SU-DHL-6 (cell line): ENCODE results near the gene IPPK.

ENCODE experiments used
- H2AFZ ChIP-seq: fragments of 200-600 bp; sonication (generic); 2 replicates; pipeline ENCODE4 v1.6.1; 2014; ENCODE audit warnings: low read depth, mild to moderate bottlenecking, moderate library complexity, mixed read lengths, antibody characterized with exemption, low read length; ENCODE audit not compliant: severe bottlenecking
- H3F3A ChIP-seq: fragments of 200-600 bp; shearing (Covaris generic); 2 replicates; pipeline ENCODE4 v1.6.0; 2016; ENCODE audit warnings: antibody characterized with exemption, mild to moderate bottlenecking; ENCODE audit not compliant: insufficient read depth
- H3K27ac ChIP-seq: fragments of 200-600 bp; sonication (generic); 2 replicates; pipeline ENCODE4 v1.5.1; 2016; ENCODE audit warnings: low read depth, mild to moderate bottlenecking, low read length, moderate library complexity, mixed read lengths
- H3K27me3 ChIP-seq: fragments of 200-600 bp; sonication (generic), shearing (Covaris generic); 2 replicates; pipeline ENCODE4 v1.6.0; 2014; ENCODE audit warnings: mild to moderate bottlenecking, low read length
- H3K36me3 ChIP-seq: fragments of 200-600 bp; sonication (generic); 2 replicates; pipeline ENCODE4 v1.6.1; 2014; ENCODE audit warnings: mild to moderate bottlenecking, low read length, mixed read lengths
- H3K4me2 ChIP-seq: fragments of 300-600, 200-600 bp; shearing (Covaris generic), sonication (generic); 2 replicates; pipeline ENCODE4 v1.6.0; 2014; ENCODE audit warnings: low read length, low read depth, mild to moderate bottlenecking; ENCODE audit not compliant: poor library complexity, severe bottlenecking
- H3K4me3 ChIP-seq: fragments of 200-600 bp; sonication (generic); 2 replicates; pipeline ENCODE4 v1.5.1; 2014; ENCODE audit warnings: antibody characterized with exemption, low read length, mild to moderate bottlenecking, mixed read lengths; ENCODE audit not compliant: insufficient read depth, poor library complexity, severe bottlenecking
- H3K79me2 ChIP-seq: fragments of 200-600 bp; sonication (generic); 2 replicates; pipeline ENCODE4 v1.6.1; 2014; ENCODE audit warnings: mild to moderate bottlenecking, low read length, moderate library complexity; ENCODE audit not compliant: insufficient read depth
- H3K9ac ChIP-seq: fragments of 200-600 bp; sonication (generic); 2 replicates; pipeline ENCODE4 v1.7.0; 2014; ENCODE audit warnings: mild to moderate bottlenecking, low read length
- H3K9me2 ChIP-seq: fragments of 200-600 bp; sonication (generic); replicated peaks from 2 replicates; pipeline ENCODE4 v1.6.1; 2014; ENCODE audit warnings: low read length; ENCODE audit not compliant: insufficient read depth
- H3K9me3 ChIP-seq: fragments of 200-600 bp; sonication (generic); 2 replicates; pipeline ENCODE4 v1.6.1; 2014; ENCODE audit warnings: low read length, mixed read lengths; ENCODE audit not compliant: insufficient read depth
- H4K20me1 ChIP-seq: fragments of 200-600 bp; sonication (generic); 2 replicates; pipeline ENCODE4 v1.6.1; 2014; ENCODE audit warnings: low read depth, mild to moderate bottlenecking, antibody characterized with exemption, low read length, moderate library complexity, mixed read lengths
- EZH2phosphoT487 ChIP-seq: fragments of 200-600 bp; sonication (generic), shearing (Covaris generic); conservative IDR thresholded peaks from 2 replicates; pipeline ENCODE4 v1.6.1; 2018; ENCODE audit warnings: mild to moderate bottlenecking, antibody characterized with exemption, low read length, moderate library complexity, mixed read lengths
- TF ChIP-seq, protein P1 (sequence below): fragments of 200-600 bp; sonication (generic); IDR thresholded peaks from one replicate; pipeline ENCODE4 v1.5.1; 2017; ENCODE audit warnings: antibody characterized with exemption, mild to moderate bottlenecking, low read length, moderate library complexity; ENCODE audit not compliant: insufficient read depth, poor library complexity, severe bottlenecking

IPPK gene

DNA sequence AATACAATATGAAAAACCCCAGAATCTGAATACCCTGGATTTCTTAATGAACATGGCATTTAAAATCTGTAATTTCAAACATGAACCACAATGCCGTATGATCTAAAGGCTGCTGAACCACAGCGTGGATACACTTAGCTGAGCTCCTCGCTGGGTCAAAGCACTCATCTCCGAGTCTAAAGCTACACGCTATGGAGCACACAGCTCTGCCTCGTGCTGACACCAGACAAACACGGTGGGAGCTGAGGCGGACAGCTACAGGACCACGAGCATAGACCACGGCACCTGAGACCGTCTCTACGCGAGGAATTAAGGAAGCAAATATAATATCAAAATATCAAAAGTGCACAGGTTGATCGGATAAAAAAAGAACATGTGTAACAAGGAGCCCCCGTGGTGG lies 42.8 kb upstream of the IPPK start:
- H2AFZ ChIP-seq = no peak overlapping the region
- H3K9me2 ChIP-seq = no peaks in the 10 kb centered on the region
- H3K27me3 ChIP-seq = no peaks in the 10 kb centered on the region
- peaks cover 3% of the 10 kb centered on the region for H3K79me2 ChIP-seq
- no peaks in the 10 kb centered on the region for H3K9me3 ChIP-seq
- H3K4me2 ChIP-seq = no peak overlapping the region
- TF ChIP-seq, protein P1, sequence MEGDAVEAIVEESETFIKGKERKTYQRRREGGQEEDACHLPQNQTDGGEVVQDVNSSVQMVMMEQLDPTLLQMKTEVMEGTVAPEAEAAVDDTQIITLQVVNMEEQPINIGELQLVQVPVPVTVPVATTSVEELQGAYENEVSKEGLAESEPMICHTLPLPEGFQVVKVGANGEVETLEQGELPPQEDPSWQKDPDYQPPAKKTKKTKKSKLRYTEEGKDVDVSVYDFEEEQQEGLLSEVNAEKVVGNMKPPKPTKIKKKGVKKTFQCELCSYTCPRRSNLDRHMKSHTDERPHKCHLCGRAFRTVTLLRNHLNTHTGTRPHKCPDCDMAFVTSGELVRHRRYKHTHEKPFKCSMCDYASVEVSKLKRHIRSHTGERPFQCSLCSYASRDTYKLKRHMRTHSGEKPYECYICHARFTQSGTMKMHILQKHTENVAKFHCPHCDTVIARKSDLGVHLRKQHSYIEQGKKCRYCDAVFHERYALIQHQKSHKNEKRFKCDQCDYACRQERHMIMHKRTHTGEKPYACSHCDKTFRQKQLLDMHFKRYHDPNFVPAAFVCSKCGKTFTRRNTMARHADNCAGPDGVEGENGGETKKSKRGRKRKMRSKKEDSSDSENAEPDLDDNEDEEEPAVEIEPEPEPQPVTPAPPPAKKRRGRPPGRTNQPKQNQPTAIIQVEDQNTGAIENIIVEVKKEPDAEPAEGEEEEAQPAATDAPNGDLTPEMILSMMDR = no peak
- TF ChIP-seq EZH2phosphoT487 = no peak
- peaks cover 15% of the 10 kb centered on the region; the same call in 1 of the 2 replicates for H3K36me3 ChIP-seq
- no peak overlapping the region for H3K9ac ChIP-seq
- no peaks in the 10 kb centered on the region for H4K20me1 ChIP-seq
- peaks cover 23% of the 10 kb centered on the region for H3F3A ChIP-seq
- H3K27ac ChIP-seq = no peak overlapping the region
- no peak overlapping the region for H3K4me3 ChIP-seq

DNA sequence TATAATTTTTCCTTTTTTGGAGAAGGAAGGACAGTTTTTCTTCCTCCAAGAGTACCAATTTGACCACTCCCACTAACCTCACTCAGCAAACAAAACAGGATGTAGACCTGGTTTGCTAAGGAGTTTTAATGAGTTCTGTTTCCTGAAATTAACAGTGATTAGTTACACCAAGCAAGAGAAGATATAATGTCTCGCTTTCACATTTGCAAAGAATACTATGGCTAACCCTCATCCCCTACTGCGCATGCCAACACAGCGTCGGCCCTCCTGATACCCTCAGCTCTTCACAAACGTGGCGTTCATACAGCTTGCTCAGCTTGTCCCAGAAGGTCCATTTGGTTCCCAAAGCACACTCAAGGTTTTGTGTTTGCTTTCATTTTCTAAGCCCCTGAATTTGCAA lies 41.9 kb upstream of the IPPK start:
- Histone ChIP-seq H3F3A (peaks cover 21% of the 10 kb centered on the region; the same call in 1 of the 2 replicates), H3K27me3 (no peaks in the 10 kb centered on the region), H3K79me2 (peaks cover 3% of the 10 kb centered on the region), H3K9me3 (no peaks in the 10 kb centered on the region), H3K4me2 (no peak overlapping the region), H3K9ac (no peak overlapping the region), H3K36me3 (peaks cover 15% of the 10 kb centered on the region; the same call in 1 of the 2 replicates), H4K20me1 (no peaks in the 10 kb centered on the region), H3K4me3 (no peak overlapping the region), H3K27ac (no peak overlapping the region), H3K9me2 (no peaks in the 10 kb centered on the region), H2AFZ (no peak overlapping the region)
- TF ChIP-seq, protein P1 = no peak
- no peak for TF ChIP-seq EZH2phosphoT487

DNA sequence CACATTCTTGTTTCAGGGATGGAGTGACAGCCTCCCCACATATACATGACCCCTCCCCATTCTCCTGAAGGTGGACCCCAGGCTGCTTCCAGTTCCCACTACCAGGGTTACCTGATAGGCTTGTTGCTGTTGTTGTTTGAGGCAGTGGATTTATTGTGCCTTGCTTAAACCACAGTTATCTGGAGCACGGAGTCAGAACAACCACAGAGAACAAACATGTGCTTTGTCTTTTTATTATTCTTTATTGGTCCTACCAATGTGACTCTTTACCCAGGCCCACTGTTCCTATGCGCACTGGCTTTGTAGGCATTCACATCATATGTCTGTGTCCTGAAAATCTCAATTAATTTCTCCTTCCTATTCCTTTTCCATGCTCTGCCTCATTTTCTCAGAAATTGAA lies 41.2 kb upstream of the IPPK start:
- H3K4me2 ChIP-seq = no peak overlapping the region
- TF ChIP-seq EZH2phosphoT487 = no peak
- TF ChIP-seq, protein P1 = no peak

More for the DNA sequence above, 41.2 kb upstream of the IPPK start:
- no peak overlapping the region for H2AFZ ChIP-seq
- no peaks in the 10 kb centered on the region for H3K9me3 ChIP-seq
- H4K20me1 ChIP-seq = no peaks in the 10 kb centered on the region
- H3K4me3 ChIP-seq = no peak overlapping the region
- no peaks in the 10 kb centered on the region for H3K27me3 ChIP-seq
- no peak overlapping the region for H3K27ac ChIP-seq
- no peaks in the 10 kb centered on the region; the same call in 1 of the 2 replicates for H3K79me2 ChIP-seq
- H3K36me3 ChIP-seq = peaks cover 15% of the 10 kb centered on the region; the same call in 1 of the 2 replicates
- no peaks in the 10 kb centered on the region for H3K9me2 ChIP-seq
- H3K9ac ChIP-seq = no peak overlapping the region
- H3F3A ChIP-seq = peaks cover 18% of the 10 kb centered on the region; the same call in 1 of the 2 replicates
